GM10248 (cell line): ENCODE data around the gene PPP1R12A.

Source experiments
- CTCF ChIA-PET: fragments of 300-600 bp; sonication (Branson Sonifier 250); formaldehyde crosslinking; extraction: SDS; loops from one replicate; lab custom pipeline; 2021; ENCODE audit warnings: antibody characterized with exemption; lab: Yijun Ruan, JAX
- POLR2A ChIA-PET: fragments of 350-650 bp; sonication (Branson Sonifier 250); formaldehyde crosslinking; extraction: SDS; loops from one replicate; lab custom pipeline; 2020; ENCODE audit warnings: antibody characterized with exemption; lab: Yijun Ruan, JAX
- DNase-seq: peaks from one replicate; pipeline ENCODE4 v3.0.0; 2012; ENCODE audit errors: extremely low spot score
- CTCF ChIP-seq: IDR thresholded peaks from 2 replicates; pipeline ENCODE4 v1.5.1; 2012; ENCODE audit warnings: mild to moderate bottlenecking, low read depth; ENCODE audit errors: extremely low read depth, missing control alignments, control extremely low read depth

The PPP1R12A gene

GRCh38 chr12:79858518-79858917, 76.4 kb downstream of the PPP1R12A start:
- ChIA-PET CTCF (interaction anchor here (1.0 kb wide), 1 partner anchor 15 kb away, joined by 4 read pairs; no protein-coding TSS in a partner anchor), POLR2A (no interaction called here)
- no peak for DNase-seq
- TF ChIP-seq CTCF: no peak

- no peak for DNase-seq
- ChIA-PET POLR2A (no interaction called here), CTCF (no interaction called here)
- TF ChIP-seq CTCF: no peak
Measured at GRCh38 chr12:79857675-79858074, 77.2 kb downstream of the PPP1R12A start.

GRCh38 chr12:79850610-79851299, 84.1 kb downstream of the PPP1R12A start:
- no peak for TF ChIP-seq CTCF
- DNase-seq: no peak
- CTCF ChIA-PET: interaction anchor here (0.9 to 1.4 kb wide), 2 partner anchors 14 to 22 kb away, joined by 4 read pairs; no protein-coding TSS in a partner anchor
- POLR2A ChIA-PET: no interaction called here

GRCh38 chr12:79848339-79848738, 86.6 kb downstream of the PPP1R12A start:
- CTCF ChIA-PET: no interaction called here
- POLR2A ChIA-PET: no interaction called here
- DNase-seq: no peak
- no peak for TF ChIP-seq CTCF

- DNase-seq: no peak
- CTCF ChIA-PET: no interaction called here
- no peak for TF ChIP-seq CTCF
- POLR2A ChIA-PET: no interaction called here
Measured at GRCh38 chr12:79847417-79847816, 87.5 kb downstream of the PPP1R12A start.

- DNase-seq: no peak
- TF ChIP-seq CTCF: no peak
- POLR2A ChIA-PET: no interaction called here
- CTCF ChIA-PET: interaction anchor here (0.9 to 1.0 kb wide), 2 partner anchors 42 to 343 kb away, joined by 3 read pairs; no protein-coding TSS in a partner anchor
Measured at GRCh38 chr12:79844693-79845092, 90.2 kb downstream of the PPP1R12A start.
